SU-DHL-6 (cell line): ENCODE data around the gene CSF1R.

Source experiments
- H2AFZ ChIP-seq: fragments of 200-600 bp; sonication (generic); 2 replicates; pipeline ENCODE4 v1.6.1; 2014; ENCODE audit warnings: low read depth, mild to moderate bottlenecking, moderate library complexity, mixed read lengths, antibody characterized with exemption, low read length; ENCODE audit not compliant: severe bottlenecking
- H3F3A ChIP-seq: fragments of 200-600 bp; shearing (Covaris generic); 2 replicates; pipeline ENCODE4 v1.6.0; 2016; ENCODE audit warnings: antibody characterized with exemption, mild to moderate bottlenecking; ENCODE audit not compliant: insufficient read depth
- H3K27ac ChIP-seq: fragments of 200-600 bp; sonication (generic); 2 replicates; pipeline ENCODE4 v1.5.1; 2016; ENCODE audit warnings: low read depth, mild to moderate bottlenecking, low read length, moderate library complexity, mixed read lengths
- H3K27me3 ChIP-seq: fragments of 200-600 bp; sonication (generic), shearing (Covaris generic); 2 replicates; pipeline ENCODE4 v1.6.0; 2014; ENCODE audit warnings: mild to moderate bottlenecking, low read length
- H3K36me3 ChIP-seq: fragments of 200-600 bp; sonication (generic); 2 replicates; pipeline ENCODE4 v1.6.1; 2014; ENCODE audit warnings: mild to moderate bottlenecking, low read length, mixed read lengths
- H3K4me2 ChIP-seq: fragments of 300-600, 200-600 bp; shearing (Covaris generic), sonication (generic); 2 replicates; pipeline ENCODE4 v1.6.0; 2014; ENCODE audit warnings: low read length, low read depth, mild to moderate bottlenecking; ENCODE audit not compliant: poor library complexity, severe bottlenecking
- H3K4me3 ChIP-seq: fragments of 200-600 bp; sonication (generic); 2 replicates; pipeline ENCODE4 v1.5.1; 2014; ENCODE audit warnings: antibody characterized with exemption, low read length, mild to moderate bottlenecking, mixed read lengths; ENCODE audit not compliant: insufficient read depth, poor library complexity, severe bottlenecking
- H3K79me2 ChIP-seq: fragments of 200-600 bp; sonication (generic); 2 replicates; pipeline ENCODE4 v1.6.1; 2014; ENCODE audit warnings: mild to moderate bottlenecking, low read length, moderate library complexity; ENCODE audit not compliant: insufficient read depth
- H3K9ac ChIP-seq: fragments of 200-600 bp; sonication (generic); 2 replicates; pipeline ENCODE4 v1.7.0; 2014; ENCODE audit warnings: mild to moderate bottlenecking, low read length
- H3K9me2 ChIP-seq: fragments of 200-600 bp; sonication (generic); replicated peaks from 2 replicates; pipeline ENCODE4 v1.6.1; 2014; ENCODE audit warnings: low read length; ENCODE audit not compliant: insufficient read depth
- H3K9me3 ChIP-seq: fragments of 200-600 bp; sonication (generic); 2 replicates; pipeline ENCODE4 v1.6.1; 2014; ENCODE audit warnings: low read length, mixed read lengths; ENCODE audit not compliant: insufficient read depth
- H4K20me1 ChIP-seq: fragments of 200-600 bp; sonication (generic); 2 replicates; pipeline ENCODE4 v1.6.1; 2014; ENCODE audit warnings: low read depth, mild to moderate bottlenecking, antibody characterized with exemption, low read length, moderate library complexity, mixed read lengths
- CTCF ChIP-seq: fragments of 200-600 bp; sonication (generic); IDR thresholded peaks from one replicate; pipeline ENCODE4 v1.5.1; 2017; ENCODE audit warnings: antibody characterized with exemption, mild to moderate bottlenecking, low read length, moderate library complexity; ENCODE audit not compliant: insufficient read depth, poor library complexity, severe bottlenecking
- EZH2phosphoT487 ChIP-seq: fragments of 200-600 bp; sonication (generic), shearing (Covaris generic); conservative IDR thresholded peaks from 2 replicates; pipeline ENCODE4 v1.6.1; 2018; ENCODE audit warnings: mild to moderate bottlenecking, antibody characterized with exemption, low read length, moderate library complexity, mixed read lengths

Gene CSF1R

DNA sequence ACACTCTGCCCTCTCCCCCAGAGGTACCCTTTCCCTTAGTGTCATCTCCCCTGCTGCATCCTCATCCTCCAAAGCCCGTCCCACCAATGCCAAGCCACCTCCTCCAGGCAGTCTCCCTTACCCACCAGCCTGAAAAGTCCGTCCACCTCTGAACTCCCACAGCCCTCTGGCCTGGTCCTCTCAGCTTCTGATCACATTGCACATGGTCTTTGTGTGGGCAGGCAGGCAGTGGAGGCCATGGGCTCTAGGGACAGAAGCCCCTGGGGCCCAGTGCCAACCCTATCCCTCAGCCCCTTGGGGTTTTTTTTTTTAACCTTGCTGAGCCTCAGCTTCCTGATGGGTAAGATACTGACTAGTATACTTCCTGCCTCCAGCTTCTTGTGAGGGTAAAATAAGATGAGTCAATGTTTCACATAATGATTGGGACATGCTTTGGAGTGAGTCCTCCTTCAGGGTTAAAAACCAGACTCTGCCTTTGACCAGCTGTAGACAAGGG, 19.4 kb downstream of the CSF1R start:
- no peaks in the 10 kb centered on the region for H3F3A ChIP-seq
- H3K9me2 ChIP-seq: no peaks in the 10 kb centered on the region
- no peak overlapping the region for H3K9ac ChIP-seq
- H3K79me2 ChIP-seq: no peaks in the 10 kb centered on the region
- H3K27ac ChIP-seq: no peak overlapping the region
- H3K36me3 ChIP-seq: no peaks in the 10 kb centered on the region
- no peak overlapping the region for H3K4me3 ChIP-seq
- TF ChIP-seq EZH2phosphoT487 (no peak), CTCF (no peak)
- no peaks in the 10 kb centered on the region for H3K9me3 ChIP-seq
- no peak overlapping the region for H3K4me2 ChIP-seq
- H2AFZ ChIP-seq: no peak overlapping the region
- no peaks in the 10 kb centered on the region for H3K27me3 ChIP-seq
- H4K20me1 ChIP-seq: no peaks in the 10 kb centered on the region

- H3K9me2 ChIP-seq: no peaks in the 10 kb centered on the region
- H4K20me1 ChIP-seq: no peaks in the 10 kb centered on the region
- H3K27me3 ChIP-seq: no peaks in the 10 kb centered on the region
- no peaks in the 10 kb centered on the region for H3K36me3 ChIP-seq
- no peak overlapping the region for H3K27ac ChIP-seq
- H3K9ac ChIP-seq: no peak overlapping the region
- no peak overlapping the region for H3K4me3 ChIP-seq
- no peaks in the 10 kb centered on the region for H3K9me3 ChIP-seq
- no peaks in the 10 kb centered on the region for H3F3A ChIP-seq
- no peaks in the 10 kb centered on the region for H3K79me2 ChIP-seq
- TF ChIP-seq EZH2phosphoT487: no peak
- H3K4me2 ChIP-seq: no peak overlapping the region
- no peak overlapping the region for H2AFZ ChIP-seq
Observed at GRCh38 chr5:150066436-150066835, 19.9 kb downstream of the CSF1R start.

DNA sequence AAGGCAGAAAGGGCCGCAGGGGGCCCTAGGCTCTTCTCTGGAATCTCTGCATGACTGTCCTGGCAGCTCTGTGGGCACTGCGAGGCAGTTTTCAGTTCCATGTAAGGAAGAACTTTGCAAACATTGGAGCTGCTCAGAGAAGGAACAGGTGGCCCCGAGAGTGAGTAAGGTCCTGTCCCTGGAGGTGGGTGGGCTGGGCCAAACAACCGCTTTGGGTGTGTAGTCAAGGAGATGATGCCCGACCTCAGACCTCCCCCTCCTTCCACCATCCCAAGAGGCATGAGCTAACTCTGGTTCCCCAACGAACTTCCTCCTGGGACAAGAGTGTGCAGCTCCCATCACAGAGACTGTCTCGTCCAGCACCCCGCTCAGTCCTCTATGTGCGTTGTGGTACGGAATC, 20.5 kb downstream of the CSF1R start:
- Histone ChIP-seq H3K9me3 (no peaks in the 10 kb centered on the region), H3K4me3 (no peak overlapping the region), H4K20me1 (no peaks in the 10 kb centered on the region), H3K9ac (no peak overlapping the region), H3K27me3 (no peaks in the 10 kb centered on the region), H3K79me2 (no peaks in the 10 kb centered on the region), H3K9me2 (no peaks in the 10 kb centered on the region), H3K27ac (no peak overlapping the region), H3K4me2 (no peak overlapping the region), H3F3A (no peaks in the 10 kb centered on the region), H3K36me3 (no peaks in the 10 kb centered on the region), H2AFZ (no peak overlapping the region)
- no peak for TF ChIP-seq EZH2phosphoT487
- TF ChIP-seq CTCF: no peak

DNA sequence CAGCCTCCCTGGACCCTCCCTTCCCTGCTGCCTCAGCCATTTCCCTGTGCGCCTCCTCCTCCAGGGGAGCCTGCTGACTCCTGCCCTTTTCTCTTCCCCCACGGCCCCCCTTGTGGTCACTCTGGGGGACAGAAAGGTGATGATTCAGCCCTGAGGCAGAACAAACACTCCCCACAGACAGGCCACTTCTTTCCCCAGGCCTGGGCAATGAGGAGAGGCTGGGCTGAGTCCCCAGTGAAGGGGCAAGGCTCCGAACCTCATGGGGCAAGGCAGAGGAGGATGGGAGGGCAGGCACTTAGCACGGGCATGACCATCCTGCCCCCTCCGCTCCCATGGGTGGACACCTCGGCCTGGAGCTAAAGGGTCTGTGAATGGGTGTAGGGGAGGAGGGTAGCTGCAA, 21.0 kb downstream of the CSF1R start:
- TF ChIP-seq EZH2phosphoT487 (no peak), CTCF (no peak)
- Histone ChIP-seq H3K9ac (no peak overlapping the region), H3K27ac (no peak overlapping the region), H3K4me2 (no peak overlapping the region), H3K4me3 (no peak overlapping the region), H3F3A (no peaks in the 10 kb centered on the region), H3K9me2 (no peaks in the 10 kb centered on the region), H4K20me1 (no peaks in the 10 kb centered on the region), H3K9me3 (no peaks in the 10 kb centered on the region), H2AFZ (no peak overlapping the region), H3K27me3 (no peaks in the 10 kb centered on the region), H3K79me2 (no peaks in the 10 kb centered on the region), H3K36me3 (no peaks in the 10 kb centered on the region)
